OCI-LY3 (cell line): ENCODE measurements around the gene GABRA4.
A peak's percentile ranks its signal among the peaks of the same experiment; 100 is the strongest.

ENCODE experiments used
- H2AFZ ChIP-seq: fragments of 200-600, 300-600 bp; shearing (Covaris generic); 2 replicates; pipeline ENCODE4 v1.6.0; 2014; ENCODE audit warnings: antibody characterized with exemption, low read depth, low read length
- H3K27ac ChIP-seq: fragments of 200-600, 300-600 bp; sonication (generic); 2 replicates; pipeline ENCODE4 v1.5.1; 2014; ENCODE audit warnings: mild to moderate bottlenecking, low read length, moderate library complexity, mixed read lengths
- H3K27me3 ChIP-seq: fragments of 200-600, 300-600 bp; sonication (generic); 2 replicates; pipeline ENCODE4 v1.6.1; 2014; ENCODE audit warnings: low read depth, low read length, mixed read lengths
- H3K36me3 ChIP-seq: fragments of 200-600, 300-600 bp; sonication (generic); replicated peaks from 2 replicates; pipeline ENCODE3; 2014; ENCODE audit warnings: low read depth, low read length, mixed read lengths
- H3K4me1 ChIP-seq: fragments of 300-600, 200-600 bp; sonication (generic); 2 replicates; pipeline ENCODE4 v1.6.1; 2014; ENCODE audit warnings: low read length, mixed read lengths
- H3K4me2 ChIP-seq: fragments of 200-600, 300-600 bp; sonication (generic); 2 replicates; pipeline ENCODE4 v1.6.1; 2014; ENCODE audit warnings: low read length, mixed read lengths
- H3K4me3 ChIP-seq: fragments of 300-600, 200-600 bp; sonication (generic); 2 replicates; pipeline ENCODE4 v1.5.1; 2014; ENCODE audit warnings: antibody characterized with exemption, mild to moderate bottlenecking, low read length, moderate library complexity
- H3K79me2 ChIP-seq: fragments of 300-600, 200-600 bp; shearing (Covaris generic); 2 replicates; pipeline ENCODE4 v1.6.1; 2014; ENCODE audit warnings: mild to moderate bottlenecking, low read length, mixed read lengths
- H3K9ac ChIP-seq: fragments of 300-600, 200-600 bp; shearing (Covaris generic); 2 replicates; pipeline ENCODE4 v1.6.0; 2014; ENCODE audit warnings: mild to moderate bottlenecking, low read length, moderate library complexity
- H3K9me3 ChIP-seq: fragments of 200-600, 300-600 bp; shearing (Covaris generic); 2 replicates; pipeline ENCODE4 v1.6.1; 2014; ENCODE audit warnings: low read length, mixed read lengths; ENCODE audit not compliant: insufficient read depth
- H4K20me1 ChIP-seq: fragments of 200-600, 300-600 bp; sonication (generic); 2 replicates; pipeline ENCODE4 v1.6.1; 2016; ENCODE audit warnings: low read length, mixed read lengths; ENCODE audit not compliant: insufficient read depth
- EZH2phosphoT487 ChIP-seq: fragments of 200-600 bp; shearing (Covaris generic); IDR thresholded peaks from 2 replicates; pipeline ENCODE4 v1.6.1; 2018; ENCODE audit warnings: antibody characterized with exemption, mixed run types, low read depth
- TF ChIP-seq, protein P1 (sequence below): fragments of 200-600, 300-600 bp; sonication (generic); IDR thresholded peaks from 2 replicates; pipeline ENCODE4 v1.5.1; 2014; ENCODE audit warnings: antibody characterized with exemption, low read length, low read depth

Gene GABRA4

DNA sequence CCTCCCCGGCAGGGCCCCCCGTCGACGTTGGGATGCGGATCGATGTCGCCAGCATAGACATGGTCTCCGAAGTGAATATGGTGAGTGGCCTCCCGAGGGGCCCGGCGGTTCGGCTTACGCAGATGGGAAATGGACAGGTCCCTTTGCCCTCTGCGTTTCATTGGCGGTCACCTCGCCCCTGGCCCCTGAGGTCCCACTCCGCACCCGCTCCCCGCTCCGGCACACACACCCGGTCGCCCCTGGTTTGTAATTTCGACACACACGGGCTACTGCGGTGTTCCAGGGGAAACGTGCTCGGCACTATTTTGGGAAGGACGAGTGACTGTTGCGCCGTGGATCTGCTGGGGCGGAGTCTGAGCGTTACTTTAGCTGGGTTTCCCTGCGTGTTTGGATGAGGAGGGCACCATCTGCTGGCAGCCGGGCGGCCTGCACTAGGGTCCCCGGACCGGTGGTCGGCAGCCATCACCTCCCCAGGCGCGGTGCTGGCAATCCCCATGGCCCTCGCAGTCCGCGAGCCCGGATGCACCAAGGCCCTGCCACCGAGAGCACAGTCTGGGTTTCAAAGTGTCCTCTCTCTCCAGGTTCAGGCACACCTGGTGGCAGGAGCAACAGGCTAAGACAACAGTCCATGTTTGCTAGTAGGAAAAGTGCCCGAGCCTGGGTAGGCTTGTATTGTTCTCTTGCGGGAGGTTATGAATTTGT is 39.2 kb upstream of the GABRA4 start:
- Histone ChIP-seq H3K27me3 (no peaks in the 10 kb centered on the region), H3K4me1 (no peaks in the 10 kb centered on the region), H2AFZ (no peak overlapping the region), H3K36me3 (no peaks in the 10 kb centered on the region), H3K27ac (no peak overlapping the region), H3K9me3 (no peaks in the 10 kb centered on the region), H3K9ac (no peak overlapping the region), H3K4me3 (no peak overlapping the region), H3K4me2 (no peak overlapping the region), H4K20me1 (no peaks in the 10 kb centered on the region), H3K79me2 (no peaks in the 10 kb centered on the region)
- TF ChIP-seq, protein P1, sequence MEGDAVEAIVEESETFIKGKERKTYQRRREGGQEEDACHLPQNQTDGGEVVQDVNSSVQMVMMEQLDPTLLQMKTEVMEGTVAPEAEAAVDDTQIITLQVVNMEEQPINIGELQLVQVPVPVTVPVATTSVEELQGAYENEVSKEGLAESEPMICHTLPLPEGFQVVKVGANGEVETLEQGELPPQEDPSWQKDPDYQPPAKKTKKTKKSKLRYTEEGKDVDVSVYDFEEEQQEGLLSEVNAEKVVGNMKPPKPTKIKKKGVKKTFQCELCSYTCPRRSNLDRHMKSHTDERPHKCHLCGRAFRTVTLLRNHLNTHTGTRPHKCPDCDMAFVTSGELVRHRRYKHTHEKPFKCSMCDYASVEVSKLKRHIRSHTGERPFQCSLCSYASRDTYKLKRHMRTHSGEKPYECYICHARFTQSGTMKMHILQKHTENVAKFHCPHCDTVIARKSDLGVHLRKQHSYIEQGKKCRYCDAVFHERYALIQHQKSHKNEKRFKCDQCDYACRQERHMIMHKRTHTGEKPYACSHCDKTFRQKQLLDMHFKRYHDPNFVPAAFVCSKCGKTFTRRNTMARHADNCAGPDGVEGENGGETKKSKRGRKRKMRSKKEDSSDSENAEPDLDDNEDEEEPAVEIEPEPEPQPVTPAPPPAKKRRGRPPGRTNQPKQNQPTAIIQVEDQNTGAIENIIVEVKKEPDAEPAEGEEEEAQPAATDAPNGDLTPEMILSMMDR, result peak; percentile 6; the same call in 1 of the 2 replicates
- TF ChIP-seq EZH2phosphoT487, result no peak

DNA sequence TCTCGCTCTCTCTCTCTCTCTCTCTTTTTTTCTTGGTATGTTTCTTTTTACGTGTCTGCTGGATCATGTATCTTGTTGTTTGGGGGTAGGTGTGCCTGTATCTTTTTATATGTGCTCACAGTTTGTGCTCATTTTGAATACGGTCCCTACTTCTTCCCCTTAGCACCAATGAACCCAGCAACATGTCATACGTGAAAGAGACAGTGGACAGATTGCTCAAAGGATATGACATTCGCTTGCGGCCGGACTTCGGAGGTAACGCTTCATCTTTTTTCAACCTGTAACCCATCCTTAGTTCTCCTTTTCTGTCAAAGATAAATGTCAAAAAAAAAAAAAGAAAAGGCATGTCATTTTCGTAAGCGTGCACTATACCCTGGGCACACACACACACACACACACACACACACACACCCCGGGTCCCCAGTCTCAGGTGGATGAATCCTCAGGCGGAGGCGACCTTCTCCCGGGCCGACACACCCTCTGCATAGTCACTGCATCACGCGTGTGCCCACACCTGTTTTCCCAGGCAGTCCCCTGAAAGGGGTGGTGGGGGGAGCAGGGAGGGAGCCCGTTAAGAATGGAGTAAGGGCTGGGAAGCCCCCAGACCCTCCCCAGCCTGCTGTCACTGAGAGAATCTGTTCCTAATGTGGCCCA is 38.5 kb upstream of the GABRA4 start:
- Histone ChIP-seq H3K9me3 (no peaks in the 10 kb centered on the region), H3K27ac (no peak overlapping the region), H3K36me3 (no peaks in the 10 kb centered on the region), H3K4me2 (no peak overlapping the region), H3K9ac (no peak overlapping the region), H3K4me1 (no peaks in the 10 kb centered on the region), H3K27me3 (no peaks in the 10 kb centered on the region), H4K20me1 (no peaks in the 10 kb centered on the region), H2AFZ (no peak overlapping the region), H3K4me3 (no peak overlapping the region), H3K79me2 (no peaks in the 10 kb centered on the region)
- TF ChIP-seq, protein P1, result no peak
- TF ChIP-seq EZH2phosphoT487, result no peak

- TF ChIP-seq, protein P1, result no peak
- TF ChIP-seq EZH2phosphoT487, result no peak
- H3K4me3 ChIP-seq, result no peak within 1 kb of the TSS
- no peaks in the 10 kb centered on the region for H3K27me3 ChIP-seq
- no peak within 1 kb of the TSS for H2AFZ ChIP-seq
- H4K20me1 ChIP-seq, result no peaks in the 10 kb centered on the region
- no peaks in the 10 kb centered on the region for H3K79me2 ChIP-seq
- H3K4me2 ChIP-seq, result no peak within 1 kb of the TSS
- H3K27ac ChIP-seq, result no peak within 1 kb of the TSS
- no peaks in the 10 kb centered on the region for H3K4me1 ChIP-seq
- no peak within 1 kb of the TSS for H3K9ac ChIP-seq
- no peaks in the 10 kb centered on the region for H3K36me3 ChIP-seq
- H3K9me3 ChIP-seq, result no peaks in the 10 kb centered on the region
Measured at GRCh38 chr4:47031011-47031678, 37.8 kb upstream of the GABRA4 start, which contains the start of gene GABRB1. TSS of gene GABRB1 (plus strand) at chr4:47031567.

DNA sequence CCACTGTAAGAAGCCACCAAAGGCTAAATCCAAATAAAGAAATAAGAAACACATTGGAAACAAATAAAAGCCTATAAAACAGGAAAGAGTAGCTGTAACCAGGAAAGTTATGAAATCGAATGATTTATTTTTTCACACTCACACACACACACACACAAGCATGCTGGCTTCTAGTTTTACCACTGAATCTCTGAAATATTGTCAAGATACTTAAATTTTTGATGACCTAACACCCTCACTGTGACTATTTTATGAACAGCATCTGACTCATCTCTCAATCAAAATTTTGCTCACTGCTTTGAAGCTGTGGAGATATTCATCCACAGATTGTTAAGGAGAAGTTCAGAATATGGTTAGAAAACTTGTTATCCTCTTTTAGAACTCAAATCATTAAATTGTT is 24.1 kb upstream of the GABRA4 start:
- peaks cover 13% of the 10 kb centered on the region for H3K4me1 ChIP-seq

More for the DNA sequence above, 24.1 kb upstream of the GABRA4 start:
- Histone ChIP-seq H3K36me3 (no peaks in the 10 kb centered on the region), H3K9me3 (no peaks in the 10 kb centered on the region), H3K27me3 (no peaks in the 10 kb centered on the region), H3K9ac (no peak overlapping the region), H4K20me1 (no peaks in the 10 kb centered on the region), H3K79me2 (no peaks in the 10 kb centered on the region), H3K27ac (no peak overlapping the region), H3K4me2 (0 out of 2 replicates have a peak overlapping the region, but pooled peaks have one; percentile 0), H3K4me3 (no peak overlapping the region), H2AFZ (no peak overlapping the region)
- TF ChIP-seq, protein P1, result no peak
- no peak for TF ChIP-seq EZH2phosphoT487
